Upper lobe of left lung (tissue), 4 donors: ENCODE measurements around the gene WWC1.

ENCODE experiments used
- CTCF ChIP-seq, 6 experiments: fragments of 450-650 bp in 4 of 6; fragments of 200-600 bp in 2 of 6; sonication (generic) in 2 of 6; IDR thresholded peaks; one replicate each; pipeline ENCODE4 v1.5.1; 2016 to 2019; ENCODE audit warnings: antibody characterized with exemption in 6 of 6
- POLR2A ChIP-seq, 4 donors: fragments of 450-650 bp; IDR thresholded peaks; one replicate each; pipeline ENCODE4 v1.5.1; 2016 to 2017; ENCODE audit warnings: antibody characterized with exemption in 4 of 4, mild to moderate bottlenecking in 2 of 4
- POLR2AphosphoS5 ChIP-seq, 2 donors: sonication (generic); formaldehyde crosslinking; IDR thresholded peaks; one replicate each; pipeline ENCODE4 v1.5.1; 2017; ENCODE audit warnings: antibody characterized with exemption in 2 of 2

GRCh38 chr5:168327994-168328393 is 36.5 kb downstream of the WWC1 start:
- TF ChIP-seq CTCF (IDR thresholded peaks at IDR 0.05) (no peak), POLR2AphosphoS5 (IDR thresholded peaks at IDR 0.05) (no peak), POLR2A (IDR thresholded peaks at IDR 0.05) (no peak)
